OCI-LY1 (cell line): ENCODE data around the gene NTSR1.

Experiments used
- CTCF ChIP-seq: fragments of 200-600 bp; sonication (generic), shearing (Covaris generic); IDR thresholded peaks from 2 replicates; pipeline ENCODE4 v1.5.1; 2017; ENCODE audit warnings: mild to moderate bottlenecking, antibody characterized with exemption, low read length, moderate library complexity, mixed read lengths
- EZH2 ChIP-seq: fragments of 200-600 bp; sonication (generic), shearing (Covaris generic); IDR thresholded peaks from 2 replicates; pipeline ENCODE4 v1.8.0; 2017; ENCODE audit warnings: borderline replicate concordance, mixed run types, mild to moderate bottlenecking, antibody characterized with exemption, low read length, moderate library complexity, mixed read lengths

GRCh38 chr20:62768234-62768546 lies 59.6 kb downstream of the NTSR1 start:
- TF ChIP-seq CTCF, result no peak
- TF ChIP-seq EZH2, result no peak
